Lower leg skin (tissue), 3 donors: ENCODE results near the gene TBCD.

ENCODE experiments used
- POLR2A ChIP-seq, 2 donors: fragments of 450-650 bp; IDR thresholded peaks; one replicate each; pipeline ENCODE4 v1.6.1; 2016 to 2017; ENCODE audit warnings: antibody characterized with exemption in 2 of 2, mild to moderate bottlenecking in 1 of 2, moderate library complexity in 1 of 2
- TF ChIP-seq, protein P1 (sequence below), 3 donors: fragments of 450-650 bp; IDR thresholded peaks; one replicate each; pipeline ENCODE4 v1.5.1; 2016; ENCODE audit warnings: antibody characterized with exemption in 3 of 3, mild to moderate bottlenecking in 3 of 3, moderate library complexity in 2 of 3

DNA sequence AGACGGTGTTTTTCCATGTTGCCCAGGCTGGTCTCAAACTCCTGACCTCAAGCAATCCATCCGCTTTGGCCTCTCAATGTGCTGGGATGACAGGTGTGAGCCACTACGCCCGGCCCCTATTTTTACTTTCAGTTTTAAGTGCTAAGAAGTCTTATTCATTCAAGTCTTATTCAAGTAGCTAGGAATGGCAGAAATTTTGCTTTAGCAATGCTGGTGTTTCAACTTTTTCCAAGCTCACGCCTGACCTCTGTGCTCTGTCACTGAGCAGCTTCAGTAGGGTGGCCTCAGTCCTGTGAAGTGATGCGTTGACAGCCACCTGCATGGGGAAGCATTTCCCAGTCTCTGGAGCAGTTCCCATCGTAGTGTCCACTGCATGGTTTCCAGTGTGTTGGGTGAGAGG lies 75.1 kb downstream of the TBCD start:
- TF ChIP-seq, protein P1, sequence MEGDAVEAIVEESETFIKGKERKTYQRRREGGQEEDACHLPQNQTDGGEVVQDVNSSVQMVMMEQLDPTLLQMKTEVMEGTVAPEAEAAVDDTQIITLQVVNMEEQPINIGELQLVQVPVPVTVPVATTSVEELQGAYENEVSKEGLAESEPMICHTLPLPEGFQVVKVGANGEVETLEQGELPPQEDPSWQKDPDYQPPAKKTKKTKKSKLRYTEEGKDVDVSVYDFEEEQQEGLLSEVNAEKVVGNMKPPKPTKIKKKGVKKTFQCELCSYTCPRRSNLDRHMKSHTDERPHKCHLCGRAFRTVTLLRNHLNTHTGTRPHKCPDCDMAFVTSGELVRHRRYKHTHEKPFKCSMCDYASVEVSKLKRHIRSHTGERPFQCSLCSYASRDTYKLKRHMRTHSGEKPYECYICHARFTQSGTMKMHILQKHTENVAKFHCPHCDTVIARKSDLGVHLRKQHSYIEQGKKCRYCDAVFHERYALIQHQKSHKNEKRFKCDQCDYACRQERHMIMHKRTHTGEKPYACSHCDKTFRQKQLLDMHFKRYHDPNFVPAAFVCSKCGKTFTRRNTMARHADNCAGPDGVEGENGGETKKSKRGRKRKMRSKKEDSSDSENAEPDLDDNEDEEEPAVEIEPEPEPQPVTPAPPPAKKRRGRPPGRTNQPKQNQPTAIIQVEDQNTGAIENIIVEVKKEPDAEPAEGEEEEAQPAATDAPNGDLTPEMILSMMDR (IDR thresholded peaks at IDR 0.05) = no peak
- TF ChIP-seq POLR2A (IDR thresholded peaks at IDR 0.05) = no peak
